GM12892 (cell line): Measurements from ENCODE around the gene AQP5.

Experiments used
- POLR2A ChIP-seq: IDR thresholded peaks from 2 replicates; pipeline ENCODE4 v1.6.1; 2011; ENCODE audit warnings: low read depth, low read length, control low read depth
- TAF1 ChIP-seq: IDR thresholded peaks from 2 replicates; pipeline ENCODE4 v1.6.1; 2011; ENCODE audit warnings: low read depth, mild to moderate bottlenecking, control low read depth, low read length, borderline replicate concordance

GRCh38 chr12:49985981-49986380, 24.3 kb downstream of the AQP5 start:
- TF ChIP-seq POLR2A (no peak), TAF1 (no peak)
